Measurements from ENCODE around the gene GHRL.

GHRL gene

DNA sequence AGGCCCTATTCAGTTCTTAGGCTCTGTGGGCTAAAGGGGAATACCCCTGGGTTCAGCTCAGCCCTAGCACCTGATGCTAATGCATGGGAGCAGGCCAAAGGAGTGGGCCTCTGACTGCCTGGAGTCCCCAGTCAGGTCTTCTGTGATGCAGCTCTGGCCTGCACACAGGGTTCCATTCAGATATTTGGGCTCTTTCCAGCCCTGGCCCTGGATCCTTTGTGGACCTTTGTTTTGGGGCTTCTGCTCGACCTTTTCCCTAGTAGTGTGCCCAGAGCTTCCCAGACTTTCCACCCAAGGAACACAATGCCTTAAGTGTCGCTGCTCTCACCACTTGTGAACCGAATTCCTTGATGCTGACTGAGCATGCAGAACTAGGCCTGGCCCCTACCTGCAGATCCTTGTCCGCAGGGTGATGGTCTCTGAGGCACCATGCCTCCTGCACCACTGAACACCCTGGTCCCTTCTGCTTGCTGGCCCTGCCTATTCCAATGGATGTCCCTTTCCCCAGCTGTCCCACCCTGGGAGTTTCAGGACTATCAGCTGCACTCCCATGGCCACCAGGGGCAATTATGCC is 23.1 kb upstream of the GHRL start:
- Mint-ChIP-seq H3K27me3 (no peaks in the 10 kb centered on the region), H3K4me1 (ENCODE audit: low read depth) (peaks cover 22% of the 10 kb centered on the region), H3K27ac (no peak overlapping the region), H3K36me3 (ENCODE audit: low read depth) (peaks cover 91% of the 10 kb centered on the region), H3K9me3 (no peaks in the 10 kb centered on the region), H3K4me3 (no peak overlapping the region)
- intact Hi-C loops (cut with micrococcal nuclease), result no loop called here

DNA sequence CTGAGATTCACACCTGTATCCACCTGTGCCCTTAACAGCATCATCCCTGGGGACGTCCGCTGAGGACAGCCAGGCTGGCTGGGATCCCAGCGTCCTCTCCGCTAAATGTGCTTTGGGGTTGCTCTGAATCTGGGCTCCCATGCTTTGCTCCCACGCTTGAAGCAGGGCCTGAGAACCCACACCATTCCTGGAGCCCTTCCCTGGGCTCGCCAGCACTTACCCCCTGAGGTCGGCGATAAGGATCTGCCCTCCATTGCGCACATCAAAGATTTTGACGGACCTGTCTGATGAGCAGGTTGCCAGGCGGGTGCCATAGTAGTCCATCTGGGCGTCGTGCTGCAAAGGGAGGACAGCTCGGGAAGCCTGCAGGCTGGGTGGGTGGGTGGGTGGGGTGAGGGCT is 22.4 kb upstream of the GHRL start:
- Mint-ChIP-seq H3K27ac (no peak overlapping the region), H3K4me1 (ENCODE audit: low read depth) (peaks cover 19% of the 10 kb centered on the region), H3K9me3 (no peaks in the 10 kb centered on the region), H3K4me3 (no peak overlapping the region), H3K36me3 (ENCODE audit: low read depth) (peaks cover 93% of the 10 kb centered on the region), H3K27me3 (no peaks in the 10 kb centered on the region)
- intact Hi-C loops (cut with micrococcal nuclease), result no loop called here

- Mint-ChIP-seq H3K9me3 (no peaks in the 10 kb centered on the region), H3K4me3 (no peak overlapping the region), H3K27me3 (no peaks in the 10 kb centered on the region), H3K4me1 (ENCODE audit: low read depth) (peaks cover 7% of the 10 kb centered on the region), H3K27ac (no peak overlapping the region), H3K36me3 (ENCODE audit: low read depth) (peaks cover 99% of the 10 kb centered on the region)
- intact Hi-C loops (cut with micrococcal nuclease), result no loop called here
Measured at GRCh38 chr3:10312861-10313260, 20.1 kb upstream of the GHRL start.

- no peak overlapping the region for H3K27ac Mint-ChIP-seq
Measured at GRCh38 chr3:10312391-10312790, 19.6 kb upstream of the GHRL start.

DNA sequence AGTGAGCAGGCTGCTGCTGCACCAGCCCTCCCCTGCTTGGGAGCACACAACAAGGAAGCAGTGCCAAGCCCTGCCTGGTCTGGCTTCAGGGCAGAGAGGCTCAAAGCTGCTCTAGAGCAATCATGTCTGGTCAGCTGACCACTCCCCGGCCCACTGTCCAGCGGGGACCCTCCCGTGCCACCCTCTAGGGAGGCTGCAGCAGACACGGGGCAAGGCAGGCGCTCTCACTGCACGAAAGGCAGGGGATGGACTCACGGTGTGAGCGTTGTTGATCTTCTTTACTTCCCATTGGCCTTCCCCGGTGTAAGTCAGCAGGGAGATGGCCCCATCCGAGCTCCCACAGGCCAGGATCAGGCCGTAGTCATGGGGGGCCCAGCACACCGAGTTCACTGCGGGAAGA is 19.0 kb upstream of the GHRL start:
- no peak overlapping the region for H3K4me3 Mint-ChIP-seq
- H3K27ac Mint-ChIP-seq, result no peak overlapping the region
- H3K9me3 Mint-ChIP-seq, result no peaks in the 10 kb centered on the region
- intact Hi-C loops (cut with micrococcal nuclease), result no loop called here
- H3K36me3 Mint-ChIP-seq (ENCODE audit: low read depth), result peaks cover 100% of the 10 kb centered on the region
- no peaks in the 10 kb centered on the region for H3K27me3 Mint-ChIP-seq
- peaks cover 7% of the 10 kb centered on the region for H3K4me1 Mint-ChIP-seq (ENCODE audit: low read depth)

More at GRCh38 chr3:10312391-10312790, 19.6 kb upstream of the GHRL start:
- no peak overlapping the region for H3K4me3 Mint-ChIP-seq
- H3K27me3 Mint-ChIP-seq, result no peaks in the 10 kb centered on the region
- no peaks in the 10 kb centered on the region for H3K9me3 Mint-ChIP-seq
- H3K4me1 Mint-ChIP-seq (ENCODE audit: low read depth), result peaks cover 7% of the 10 kb centered on the region
- peaks cover 99% of the 10 kb centered on the region for H3K36me3 Mint-ChIP-seq (ENCODE audit: low read depth)
- intact Hi-C loops (cut with micrococcal nuclease), result no loop called here

- Mint-ChIP-seq H3K27me3 (no peaks in the 10 kb centered on the region), H3K4me3 (no peak overlapping the region), H3K27ac (no peak overlapping the region), H3K36me3 (ENCODE audit: low read depth) (peaks cover 100% of the 10 kb centered on the region), H3K9me3 (no peaks in the 10 kb centered on the region), H3K4me1 (ENCODE audit: low read depth) (peaks cover 7% of the 10 kb centered on the region)
- intact Hi-C loops (cut with micrococcal nuclease), result no loop called here
Measured at GRCh38 chr3:10310578-10310977, 17.8 kb upstream of the GHRL start.

- H3K4me1 Mint-ChIP-seq (ENCODE audit: low read depth), result peaks cover 7% of the 10 kb centered on the region
- H3K9me3 Mint-ChIP-seq, result no peaks in the 10 kb centered on the region
- H3K36me3 Mint-ChIP-seq (ENCODE audit: low read depth), result peaks cover 100% of the 10 kb centered on the region
- intact Hi-C loops (cut with micrococcal nuclease), result no loop called here
- H3K4me3 Mint-ChIP-seq, result no peak overlapping the region
- no peaks in the 10 kb centered on the region for H3K27me3 Mint-ChIP-seq
- H3K27ac Mint-ChIP-seq, result no peak overlapping the region
Measured at GRCh38 chr3:10309736-10310135, 17.0 kb upstream of the GHRL start.

- Mint-ChIP-seq H3K27me3 (no peaks in the 10 kb centered on the region), H3K4me1 (ENCODE audit: low read depth) (peaks cover 7% of the 10 kb centered on the region), H3K36me3 (ENCODE audit: low read depth) (peaks cover 100% of the 10 kb centered on the region), H3K4me3 (no peak overlapping the region), H3K9me3 (no peaks in the 10 kb centered on the region), H3K27ac (no peak overlapping the region)
- intact Hi-C loops (cut with micrococcal nuclease), result no loop called here
Measured at GRCh38 chr3:10308678-10309077, 15.9 kb upstream of the GHRL start.

DNA sequence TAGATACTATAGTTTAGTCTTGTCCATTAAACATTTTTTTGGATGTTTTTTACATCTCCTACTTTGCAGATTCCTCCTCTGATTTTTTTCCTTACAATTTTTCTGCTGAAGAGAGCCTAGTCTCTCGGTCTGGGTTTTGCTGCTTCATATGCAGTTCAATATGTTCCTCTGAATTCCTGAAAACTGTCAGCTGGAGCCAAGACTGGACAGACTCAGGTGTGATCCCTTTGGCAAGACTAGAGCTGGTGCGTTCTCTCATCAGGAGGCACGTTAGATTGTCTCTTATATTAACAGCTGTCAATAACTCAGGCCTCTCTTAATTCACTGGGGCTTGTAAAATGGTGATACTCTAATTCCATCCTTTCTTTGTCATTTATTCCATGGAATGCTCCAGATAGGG is 13.4 kb upstream of the GHRL start:
- no peaks in the 10 kb centered on the region for H3K9me3 Mint-ChIP-seq
- intact Hi-C loops (cut with micrococcal nuclease), result no loop called here
- peaks cover 7% of the 10 kb centered on the region for H3K4me1 Mint-ChIP-seq (ENCODE audit: low read depth)
- H3K4me3 Mint-ChIP-seq, result no peak overlapping the region
- H3K36me3 Mint-ChIP-seq (ENCODE audit: low read depth), result peaks cover 100% of the 10 kb centered on the region
- H3K27ac Mint-ChIP-seq, result no peak overlapping the region
- no peaks in the 10 kb centered on the region for H3K27me3 Mint-ChIP-seq

- no peak overlapping the region for H3K4me3 Mint-ChIP-seq
- H3K4me1 Mint-ChIP-seq (ENCODE audit: low read depth), result peaks cover 7% of the 10 kb centered on the region
- peaks cover 100% of the 10 kb centered on the region for H3K36me3 Mint-ChIP-seq (ENCODE audit: low read depth)
- H3K27ac Mint-ChIP-seq, result no peak overlapping the region
- no peaks in the 10 kb centered on the region for H3K27me3 Mint-ChIP-seq
- H3K9me3 Mint-ChIP-seq, result no peaks in the 10 kb centered on the region
- intact Hi-C loops (cut with micrococcal nuclease), result no loop called here
Measured at GRCh38 chr3:10305331-10305902, 12.7 kb upstream of the GHRL start.

DNA sequence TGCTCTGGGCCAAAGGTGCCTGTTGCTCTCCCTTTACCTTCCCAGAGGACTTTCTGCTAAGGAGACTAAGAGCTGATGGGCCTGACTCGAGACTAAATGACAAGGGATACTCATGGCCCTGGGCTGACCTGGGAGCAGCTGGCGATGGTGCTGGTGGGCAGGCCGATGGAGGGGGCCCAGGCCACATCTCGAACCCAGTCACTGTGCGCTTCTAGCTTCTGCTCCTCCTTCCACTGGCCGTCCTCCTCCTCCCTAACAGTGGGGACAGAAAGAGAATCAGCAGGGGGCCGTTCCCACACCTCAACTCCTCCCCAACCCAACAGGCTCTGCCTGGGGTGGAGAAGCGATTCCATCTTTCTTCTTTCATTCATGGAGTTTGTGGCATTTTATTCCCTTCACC is 12.2 kb upstream of the GHRL start:
- Mint-ChIP-seq H3K27ac (no peak overlapping the region), H3K9me3 (no peaks in the 10 kb centered on the region)
- intact Hi-C loops (cut with micrococcal nuclease), result no loop called here

DNA sequence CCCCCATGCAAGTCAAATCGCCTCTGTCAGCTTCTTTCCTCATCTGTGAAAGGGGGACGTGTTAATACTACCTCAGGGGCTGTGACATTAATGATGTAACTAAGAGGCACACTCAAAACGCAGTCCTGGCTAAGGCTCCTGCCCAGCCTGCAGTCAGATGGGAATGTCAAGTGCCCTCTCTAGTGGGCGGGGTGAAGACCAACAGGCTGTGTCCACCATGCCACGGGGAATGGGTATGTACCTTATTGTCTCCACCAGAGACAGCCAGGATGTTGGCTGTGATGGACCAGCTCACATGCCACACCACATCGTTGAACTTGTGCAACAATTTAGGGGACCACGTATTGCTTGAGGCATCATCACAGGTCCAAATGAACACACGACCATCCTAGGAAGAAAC is 11.0 kb upstream of the GHRL start:
- no peaks in the 10 kb centered on the region for H3K27me3 Mint-ChIP-seq
- no peaks in the 10 kb centered on the region for H3K9me3 Mint-ChIP-seq
- no peak overlapping the region for H3K27ac Mint-ChIP-seq
- H3K4me3 Mint-ChIP-seq, result no peak overlapping the region
- peaks cover 100% of the 10 kb centered on the region for H3K36me3 Mint-ChIP-seq (ENCODE audit: low read depth)
- intact Hi-C loops (cut with micrococcal nuclease), result no loop called here
- H3K4me1 Mint-ChIP-seq (ENCODE audit: low read depth), result no peaks in the 10 kb centered on the region

More for the DNA sequence above, 12.2 kb upstream of the GHRL start:
- Mint-ChIP-seq H3K4me3 (no peak overlapping the region), H3K27me3 (no peaks in the 10 kb centered on the region), H3K4me1 (ENCODE audit: low read depth) (peaks cover 5% of the 10 kb centered on the region), H3K36me3 (ENCODE audit: low read depth) (peaks cover 100% of the 10 kb centered on the region)

- Mint-ChIP-seq H3K27ac (no peak overlapping the region), H3K36me3 (ENCODE audit: low read depth) (peaks cover 95% of the 10 kb centered on the region)
Measured at GRCh38 chr3:10303105-10303504, 10.4 kb upstream of the GHRL start.

GRCh38 chr3:10300087-10300486 is 7.3 kb upstream of the GHRL start:
- intact Hi-C loops (cut with micrococcal nuclease), result no loop called here
- Mint-ChIP-seq H3K27me3 (no peaks in the 10 kb centered on the region), H3K4me1 (ENCODE audit: low read depth) (no peaks in the 10 kb centered on the region), H3K9me3 (no peaks in the 10 kb centered on the region), H3K27ac (peak overlapping the region; percentile 48), H3K36me3 (ENCODE audit: low read depth) (peaks cover 88% of the 10 kb centered on the region), H3K4me3 (no peak overlapping the region)

More at GRCh38 chr3:10303105-10303504, 10.4 kb upstream of the GHRL start:
- intact Hi-C loops (cut with micrococcal nuclease), result no loop called here
- Mint-ChIP-seq H3K27me3 (no peaks in the 10 kb centered on the region), H3K4me1 (ENCODE audit: low read depth) (no peaks in the 10 kb centered on the region), H3K4me3 (no peak overlapping the region), H3K9me3 (no peaks in the 10 kb centered on the region)

DNA sequence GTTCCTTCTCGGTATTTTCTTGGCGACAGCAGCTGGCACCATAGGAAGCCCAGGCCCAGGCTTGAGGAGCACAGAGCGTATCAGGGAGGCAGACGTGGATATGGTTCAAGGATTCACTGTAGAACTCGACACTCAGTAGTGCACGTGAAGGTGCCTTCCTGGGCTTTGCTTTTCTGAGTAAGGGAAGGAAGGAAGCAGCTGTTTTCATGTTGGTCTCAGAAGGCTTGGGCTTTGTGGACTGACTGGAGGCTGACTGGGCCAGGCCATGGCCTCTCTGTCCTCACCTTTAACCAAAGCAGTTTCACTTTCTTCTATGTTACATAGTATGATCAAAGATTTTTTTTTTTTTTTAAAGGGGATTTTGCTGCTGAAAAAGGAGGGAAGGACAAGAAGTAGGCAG is 6.9 kb upstream of the GHRL start:
- H3K4me1 Mint-ChIP-seq (ENCODE audit: low read depth), result no peaks in the 10 kb centered on the region
- intact Hi-C loops (cut with micrococcal nuclease), result no loop called here
- no peaks in the 10 kb centered on the region for H3K9me3 Mint-ChIP-seq
- H3K27me3 Mint-ChIP-seq, result no peaks in the 10 kb centered on the region
- no peak overlapping the region for H3K4me3 Mint-ChIP-seq
- peak overlapping the region; percentile 48 for H3K27ac Mint-ChIP-seq
- peaks cover 87% of the 10 kb centered on the region for H3K36me3 Mint-ChIP-seq (ENCODE audit: low read depth)
